ENCODE results near the gene PTPRT.

The PTPRT gene

DNA sequence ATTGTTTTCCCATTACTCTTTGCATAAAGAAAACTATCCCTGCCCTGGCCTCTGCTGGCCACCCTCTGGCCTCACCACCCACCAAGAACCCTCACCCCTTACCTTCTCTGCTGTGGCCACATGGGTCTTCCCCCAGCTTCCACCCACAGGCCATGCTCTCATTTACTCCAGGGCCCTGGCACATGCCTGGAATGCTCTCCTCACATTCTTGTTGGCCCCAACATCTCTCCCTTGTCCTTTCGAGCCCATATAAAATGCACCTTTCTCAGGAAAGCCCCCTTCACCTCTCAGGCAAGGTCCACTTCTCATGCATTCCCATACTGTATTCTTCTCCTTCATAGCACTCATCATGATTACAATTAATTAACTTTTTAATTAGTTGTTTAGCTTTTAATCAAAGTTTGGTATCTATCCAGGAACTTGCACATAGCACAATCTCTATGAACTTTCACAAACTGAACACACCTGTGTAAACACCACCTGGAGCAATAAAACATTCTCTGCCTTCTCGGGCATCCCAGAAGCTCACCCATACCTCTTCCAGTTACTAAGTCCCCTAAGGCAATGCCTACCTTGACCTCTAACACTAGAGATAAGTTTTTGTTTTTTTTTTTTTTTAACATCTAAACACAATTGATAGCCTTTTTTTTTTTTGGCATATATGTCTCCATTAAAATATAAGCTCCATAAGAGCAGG lies 617.2 kb downstream of the PTPRT start:
- DNase-seq (ENCODE audit: low read depth in 1 of 2, low spot score in 1 of 2): no peak

DNA sequence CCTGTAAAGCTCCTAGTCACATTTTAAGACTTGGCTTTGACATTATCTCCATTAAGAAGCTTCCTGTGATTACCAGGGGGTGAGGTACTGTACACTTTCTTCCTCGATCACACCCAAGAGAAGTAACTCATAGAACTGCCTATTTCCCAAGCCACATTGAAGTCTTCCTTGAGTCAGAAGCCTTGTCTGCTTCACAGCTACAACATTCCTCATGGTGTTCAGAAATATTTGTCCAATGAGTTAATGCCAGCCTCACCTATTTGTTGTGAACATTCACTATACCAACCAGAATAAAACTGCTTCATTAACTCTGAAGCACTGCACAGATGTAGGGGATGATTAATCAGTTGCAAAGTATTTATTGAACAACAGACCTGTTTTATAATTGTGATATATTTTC lies 622.3 kb downstream of the PTPRT start:
- DNase-seq (ENCODE audit: low read depth in 1 of 2, low spot score in 1 of 2): no peak

DNA sequence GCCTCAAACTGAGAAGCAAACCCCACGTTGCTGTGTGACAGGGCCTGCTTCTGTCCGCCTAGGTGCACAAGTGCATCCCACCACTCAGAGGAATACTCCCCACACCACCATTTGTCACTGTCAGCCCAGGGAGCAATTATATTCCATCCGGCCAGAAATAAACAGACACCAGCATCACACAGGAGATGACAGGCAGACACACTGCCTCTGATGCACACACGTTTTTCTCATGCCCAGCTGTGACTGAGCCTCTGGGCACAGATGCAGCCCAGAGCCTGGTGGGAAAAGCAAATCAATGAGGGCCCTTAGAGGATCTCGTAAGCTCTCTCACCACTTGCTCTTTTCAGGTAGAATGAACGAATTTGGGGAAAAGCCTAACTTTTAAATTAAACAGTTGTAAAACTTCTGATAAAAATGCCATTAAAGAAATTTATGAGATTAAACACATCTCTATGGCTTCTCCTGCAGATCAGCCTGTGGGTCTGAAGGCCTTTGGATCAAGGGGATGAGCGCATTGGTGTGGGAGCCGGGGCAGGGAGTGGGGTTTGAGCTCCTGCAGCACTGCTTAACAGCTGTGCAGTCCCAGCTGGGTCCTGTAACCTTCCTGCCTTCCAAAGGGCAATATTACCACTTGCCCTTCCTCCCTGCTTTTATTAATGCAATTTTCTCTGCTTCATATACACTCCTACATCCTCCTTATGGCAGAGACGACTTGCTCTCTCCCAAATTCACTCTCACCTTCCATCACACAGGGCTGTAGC lies 624.3 kb downstream of the PTPRT start:
- no peak for DNase-seq (ENCODE audit: low read depth in 1 of 2, low spot score in 1 of 2)

DNA sequence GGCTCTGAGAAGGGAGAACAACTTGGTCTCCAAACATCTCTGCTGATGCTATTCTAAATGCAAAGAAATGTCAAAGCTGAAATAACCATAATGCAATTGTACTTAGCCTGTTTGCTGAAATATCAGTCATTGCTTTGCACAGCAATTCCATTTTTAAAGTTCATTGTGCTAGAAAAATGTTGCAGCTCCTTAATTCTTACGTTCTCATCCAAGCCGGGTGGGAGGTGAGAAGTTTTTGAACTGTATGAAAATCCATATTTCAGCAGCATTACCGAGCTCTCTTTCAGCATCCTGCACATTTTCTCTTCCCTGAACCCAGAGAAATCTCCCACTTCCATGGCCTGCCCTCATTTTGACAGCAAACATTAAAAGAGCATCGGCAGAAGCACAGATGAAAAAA lies 630.0 kb downstream of the PTPRT start:
- no peak for DNase-seq (ENCODE audit: low read depth in 1 of 2, low spot score in 1 of 2)

DNA sequence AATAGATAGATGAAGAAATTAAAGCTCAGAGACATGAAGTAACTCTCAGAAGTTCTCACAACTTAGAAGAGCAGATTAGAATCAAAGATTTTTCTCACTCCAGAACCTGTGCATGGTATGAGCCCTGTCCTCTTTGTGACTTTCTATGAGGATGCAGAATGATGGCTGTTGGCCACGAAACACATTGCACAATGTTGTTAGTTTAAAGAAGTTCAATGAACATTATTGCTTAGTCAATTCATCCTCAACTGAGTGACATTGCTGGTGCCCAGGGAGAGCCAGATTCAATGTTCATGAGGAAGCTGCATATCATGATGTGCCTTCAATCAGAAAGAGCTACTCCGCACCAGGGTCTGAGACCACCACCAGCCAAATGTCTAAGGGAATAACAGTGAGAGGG lies 633.1 kb downstream of the PTPRT start:
- no peak for DNase-seq (ENCODE audit: low read depth in 1 of 2, low spot score in 1 of 2)

DNA sequence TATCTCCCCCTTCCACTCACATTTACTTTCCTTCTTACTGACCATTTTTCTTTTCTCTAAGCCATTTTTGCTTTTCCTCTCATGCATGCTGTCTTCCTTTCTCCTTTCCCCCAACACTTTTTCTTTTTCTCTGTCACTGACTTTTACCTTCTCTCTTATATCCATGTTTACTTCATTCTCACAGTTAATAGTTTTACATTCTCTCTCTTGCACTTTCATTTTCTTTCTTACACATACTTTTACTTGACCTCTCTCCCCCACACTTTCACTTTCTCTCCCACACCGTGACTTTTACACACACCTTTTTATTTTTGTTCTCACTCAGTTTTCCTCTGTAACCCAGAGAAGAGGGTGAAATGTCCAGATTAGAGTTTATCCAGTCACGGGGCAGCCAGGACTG lies 636.3 kb downstream of the PTPRT start:
- DNase-seq (ENCODE audit: low read depth in 1 of 2, low spot score in 1 of 2): no peak

DNA sequence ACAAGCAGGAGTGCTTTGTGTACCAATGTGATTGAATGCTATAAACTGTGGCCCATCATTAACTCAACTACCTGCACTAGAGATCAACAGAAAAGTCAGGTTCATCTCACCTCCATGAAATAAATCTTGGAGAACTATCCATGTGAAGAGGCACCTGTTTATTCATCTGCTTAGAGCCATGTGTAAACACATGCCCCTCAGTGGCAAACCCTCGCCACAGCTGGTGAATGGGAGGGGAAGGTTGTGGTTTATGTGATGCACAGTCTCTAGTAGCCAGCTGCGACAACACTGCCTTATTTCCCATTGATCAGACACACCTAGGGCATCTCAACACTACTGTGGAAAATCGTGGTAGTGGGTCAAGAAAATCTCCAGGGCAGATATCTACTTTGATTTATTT lies 640.2 kb downstream of the PTPRT start:
- DNase-seq (ENCODE audit: low read depth in 1 of 2, low spot score in 1 of 2): no peak

DNA sequence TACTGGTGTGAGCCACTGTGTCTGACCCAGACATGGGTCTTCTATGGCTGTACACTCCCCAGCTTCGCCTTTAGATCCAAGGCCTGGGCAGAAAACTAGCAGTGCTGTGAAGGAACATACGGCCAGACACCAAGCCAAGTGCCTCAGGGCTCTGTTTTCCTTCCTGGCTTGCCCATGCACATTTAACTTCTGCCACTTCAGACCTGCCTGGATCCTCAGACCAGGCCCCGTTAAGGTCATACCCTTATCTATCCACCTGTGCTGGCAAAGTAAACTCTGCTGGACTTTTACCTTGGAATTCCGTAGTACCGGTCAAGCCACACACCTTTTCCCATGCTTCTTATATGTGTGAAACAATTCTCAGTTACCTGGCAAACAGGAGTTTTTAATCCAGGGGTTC lies 644.8 kb downstream of the PTPRT start:
- no peak for DNase-seq (ENCODE audit: low read depth in 1 of 2, low spot score in 1 of 2)

DNA sequence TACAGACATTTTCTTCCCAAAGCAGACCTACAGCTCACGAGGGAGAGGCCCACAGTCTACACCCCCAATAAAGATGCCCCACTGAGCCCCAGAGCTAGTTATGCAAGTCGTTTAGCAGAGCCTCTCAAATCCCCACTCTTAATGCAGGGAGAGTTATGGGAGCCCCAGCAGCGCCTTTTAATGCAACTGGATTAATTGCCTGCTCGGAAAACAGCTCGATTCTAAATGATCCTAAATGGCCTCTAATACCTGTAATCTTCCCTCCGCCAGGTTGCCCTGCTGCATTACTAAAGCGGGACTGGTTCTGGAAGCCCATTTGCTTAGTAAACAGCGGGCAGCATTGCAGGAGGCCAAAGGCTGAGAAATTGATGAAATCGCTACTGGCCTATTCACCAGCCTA lies 656.9 kb downstream of the PTPRT start:
- no peak for DNase-seq (ENCODE audit: low read depth in 1 of 2, low spot score in 1 of 2)

DNA sequence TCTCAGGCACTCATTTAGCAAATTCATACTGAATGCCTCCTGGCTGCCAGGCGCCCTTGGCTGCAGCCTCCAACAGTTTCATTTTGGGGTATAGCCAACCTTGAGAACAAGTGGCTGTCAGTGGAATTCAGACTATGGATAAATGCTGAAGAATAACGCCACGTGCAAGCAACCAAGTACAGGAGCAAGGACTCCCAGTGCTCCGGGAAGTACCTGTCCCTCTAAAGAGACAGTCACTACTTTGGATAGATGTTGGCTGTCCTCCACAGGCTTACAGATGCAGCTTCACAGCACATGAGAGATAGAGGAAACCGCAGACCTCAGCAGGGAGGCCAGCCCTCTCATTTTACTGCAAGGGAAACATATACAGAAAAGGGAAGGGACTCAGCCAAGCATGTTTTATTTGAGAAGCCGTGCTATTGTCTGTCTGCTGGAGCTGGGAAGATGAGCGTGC lies 658.2 kb downstream of the PTPRT start:
- no peak for DNase-seq (ENCODE audit: low read depth in 1 of 2, low spot score in 1 of 2)

DNA sequence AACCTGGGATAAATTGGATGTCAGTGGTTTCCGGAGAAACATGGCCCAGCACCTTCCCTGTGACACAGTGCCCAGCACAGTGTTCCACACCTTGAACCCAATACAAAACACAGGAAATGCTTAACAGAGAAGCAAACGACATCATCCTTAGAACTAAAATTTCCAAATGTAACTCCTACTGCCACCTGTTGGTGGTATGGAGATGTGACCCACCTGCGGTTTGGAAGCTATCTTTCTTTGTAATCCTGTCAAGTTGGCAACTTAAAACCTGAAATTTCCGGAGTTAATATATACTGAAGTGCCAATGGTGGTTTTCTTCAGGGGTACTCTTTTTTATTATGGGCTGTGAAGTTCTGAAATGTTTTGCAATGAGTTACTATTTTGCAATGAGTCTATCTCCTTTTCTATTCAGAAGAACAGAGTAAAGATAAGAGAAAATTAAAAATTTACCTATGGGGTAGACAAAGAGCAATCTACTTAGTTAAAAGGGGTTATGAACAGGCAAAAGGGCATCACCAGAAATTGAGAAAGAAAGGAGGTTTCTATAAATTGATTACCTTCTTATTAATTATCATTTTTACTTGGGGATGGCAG lies 658.8 kb downstream of the PTPRT start:
- no peak for DNase-seq (ENCODE audit: low read depth in 1 of 2, low spot score in 1 of 2)

DNA sequence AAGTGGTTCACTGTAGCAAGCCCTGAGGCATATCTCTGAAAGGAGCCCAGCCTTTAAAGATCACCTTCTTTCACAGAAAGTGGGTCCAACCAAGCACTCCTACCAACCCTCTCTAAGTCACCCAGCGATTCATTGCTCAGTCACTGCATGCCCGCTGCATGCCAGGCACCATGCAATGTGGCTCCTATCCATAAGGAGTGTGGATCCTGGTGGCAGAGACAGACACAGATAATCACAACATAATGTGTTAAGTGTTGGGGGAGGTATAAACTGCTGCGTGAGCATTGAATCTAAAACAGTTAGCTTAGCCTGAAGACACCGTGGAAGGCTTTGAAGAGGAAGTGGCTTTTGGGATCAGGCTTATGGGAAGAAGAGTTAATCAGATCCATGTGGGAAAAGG lies 659.5 kb downstream of the PTPRT start:
- DNase-seq (ENCODE audit: low read depth in 1 of 2, low spot score in 1 of 2): no peak

DNA sequence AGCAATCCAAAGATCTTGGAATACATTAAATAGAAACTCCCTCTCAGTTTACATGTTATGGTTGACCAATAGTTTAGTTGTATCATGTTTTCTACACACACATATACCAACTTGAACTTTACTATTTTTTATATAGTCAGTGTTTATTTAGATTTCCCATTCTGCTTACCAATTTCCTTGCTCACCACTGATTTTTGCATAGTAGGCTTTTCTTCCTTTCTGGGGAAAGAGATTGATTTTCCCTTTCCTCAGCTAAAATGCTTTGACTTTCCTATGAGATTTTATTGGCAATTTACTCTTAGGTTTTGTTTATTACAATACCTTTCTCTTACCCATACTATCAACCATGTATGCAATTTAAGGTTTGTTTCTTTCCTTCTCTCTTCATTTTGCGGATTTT lies 665.6 kb downstream of the PTPRT start:
- DNase-seq (ENCODE audit: low read depth in 1 of 2, low spot score in 1 of 2): no peak

DNA sequence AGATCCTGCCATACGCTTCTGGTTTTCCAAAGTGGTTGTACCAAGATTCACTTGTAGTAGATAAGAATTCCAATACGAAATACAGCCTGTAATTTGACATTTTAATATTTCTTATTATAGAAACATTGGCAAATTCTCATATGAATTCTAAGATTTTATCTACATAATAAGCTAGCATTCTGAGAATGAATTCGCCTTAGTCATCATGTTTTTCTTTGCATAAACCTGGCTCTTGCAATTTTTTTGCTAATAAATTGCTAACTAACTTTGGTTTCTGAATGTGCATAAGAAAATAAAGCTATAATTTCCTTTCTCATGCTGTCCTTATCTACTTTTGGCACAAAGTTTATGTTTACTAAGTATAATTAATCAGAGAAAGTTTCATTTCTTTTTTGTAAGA lies 673.0 kb downstream of the PTPRT start:
- no peak for DNase-seq (ENCODE audit: low read depth in 1 of 2, low spot score in 1 of 2)

DNA sequence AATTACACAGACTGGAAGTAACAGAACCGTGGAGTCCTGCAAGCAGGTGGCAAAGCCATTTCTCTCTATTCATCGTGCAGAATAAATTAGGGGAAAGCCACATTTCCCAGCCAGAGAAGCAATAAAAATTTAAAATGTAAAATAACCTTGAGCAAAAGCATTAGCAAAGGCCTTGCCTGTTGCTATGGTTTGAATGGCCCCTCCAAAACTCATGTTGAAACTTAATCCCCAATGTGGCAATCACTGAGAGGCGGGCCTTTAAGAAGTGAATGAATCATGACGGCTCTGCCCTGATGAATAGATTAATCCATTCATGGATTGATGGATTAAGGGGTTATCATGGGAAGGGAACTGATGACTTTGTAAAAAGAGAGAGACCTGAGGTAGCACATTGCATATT lies 679.0 kb downstream of the PTPRT start:
- DNase-seq (ENCODE audit: low read depth in 1 of 2, low spot score in 1 of 2): no peak

DNA sequence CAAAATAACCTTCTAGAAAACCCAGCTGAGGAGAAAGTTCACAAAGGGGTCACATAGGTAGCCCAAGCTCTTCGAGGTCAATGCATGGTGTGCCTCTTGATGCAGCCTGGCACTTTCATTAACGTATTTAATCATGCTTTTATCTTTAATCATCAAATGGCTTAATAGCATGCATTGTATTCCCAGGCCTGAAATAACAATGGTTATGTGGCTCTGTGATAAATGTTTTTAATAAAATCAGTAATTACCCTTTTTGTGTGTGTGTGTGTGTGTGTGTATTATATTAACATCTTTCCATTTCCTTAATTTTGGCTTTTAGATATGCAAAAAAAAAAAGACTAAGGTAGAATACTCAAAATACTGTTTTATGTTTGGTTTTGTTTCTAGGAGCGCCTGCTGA lies 681.8 kb downstream of the PTPRT start:
- DNase-seq (ENCODE audit: low read depth in 1 of 2, low spot score in 1 of 2): no peak

DNA sequence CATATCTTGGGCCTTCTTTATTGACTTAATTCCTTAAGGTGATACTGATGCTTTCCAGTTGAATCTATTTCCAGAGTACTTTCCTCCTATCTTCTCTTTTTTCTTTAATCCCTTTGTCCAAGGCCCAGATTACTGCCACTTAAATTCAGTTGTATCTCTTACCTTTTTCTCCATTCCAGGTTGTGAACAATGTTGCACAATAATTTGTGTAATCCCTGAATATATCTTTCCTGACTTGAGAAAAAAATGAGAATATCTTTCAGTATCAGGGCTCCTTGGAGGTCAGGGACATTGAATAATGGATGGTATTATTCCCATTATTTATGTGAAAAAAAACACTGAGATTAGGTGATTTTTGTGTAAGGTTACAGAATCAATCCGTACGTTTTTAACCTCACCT lies 683.3 kb downstream of the PTPRT start:
- DNase-seq (ENCODE audit: low read depth in 1 of 2, low spot score in 1 of 2): no peak

DNA sequence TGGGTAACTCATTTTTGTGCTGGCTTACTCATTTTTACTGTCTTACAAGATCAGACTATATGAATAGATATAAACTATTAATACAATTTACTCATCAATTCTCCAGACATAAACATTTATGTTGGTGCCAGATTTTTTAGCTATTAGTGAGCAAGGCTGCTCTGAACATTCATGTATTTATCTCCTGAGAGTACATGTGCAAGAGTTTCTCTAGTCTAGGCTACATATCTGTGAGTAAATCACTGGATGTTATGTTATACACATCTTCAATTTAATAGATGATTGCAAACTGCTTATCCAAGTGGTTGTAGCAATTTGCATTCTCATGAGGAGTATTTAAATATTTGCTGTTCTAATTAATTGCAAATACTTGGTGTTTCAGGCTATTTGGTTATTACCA lies 687.1 kb downstream of the PTPRT start:
- DNase-seq (ENCODE audit: low read depth in 1 of 2, low spot score in 1 of 2): no peak

DNA sequence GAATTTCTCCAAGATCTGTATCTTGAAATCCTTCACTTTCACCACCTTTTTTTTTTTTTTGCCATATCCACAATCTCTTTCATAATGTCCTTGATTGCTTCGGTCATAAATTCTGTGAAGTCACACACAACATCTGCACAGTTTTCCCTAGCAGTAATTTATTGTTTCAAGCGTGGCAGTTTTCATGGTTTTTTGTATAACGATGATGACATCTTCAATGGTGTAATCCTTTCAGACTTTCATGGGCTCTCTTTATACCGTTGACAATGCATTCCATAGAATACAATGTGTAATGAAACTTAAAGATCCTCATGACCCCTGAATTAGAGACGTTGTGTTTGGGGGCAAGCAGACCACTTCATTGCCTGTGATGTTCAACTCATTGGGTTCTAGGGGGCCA lies 693.1 kb downstream of the PTPRT start:
- DNase-seq (ENCODE audit: low read depth in 1 of 2, low spot score in 1 of 2): no peak

DNA sequence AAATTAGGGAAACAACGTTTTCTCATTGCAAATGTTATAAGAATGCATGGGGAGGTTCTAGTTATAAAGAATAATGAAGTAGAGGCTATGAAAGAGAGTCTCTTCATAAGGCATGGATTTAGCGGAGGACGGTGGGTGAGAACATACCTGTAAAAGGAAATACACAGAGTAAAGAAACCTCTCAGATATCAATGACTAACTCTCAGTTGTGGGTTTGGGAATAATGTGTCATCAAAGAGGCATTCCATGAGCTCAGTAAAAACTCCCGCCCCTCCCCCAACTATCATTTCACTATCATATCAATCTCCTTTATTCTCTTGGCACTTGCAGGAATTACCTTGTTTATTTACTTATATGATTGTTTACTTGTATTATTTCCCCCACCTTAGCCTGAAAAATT lies 695.4 kb downstream of the PTPRT start:
- no peak for DNase-seq (ENCODE audit: low read depth in 1 of 2, low spot score in 1 of 2)

DNA sequence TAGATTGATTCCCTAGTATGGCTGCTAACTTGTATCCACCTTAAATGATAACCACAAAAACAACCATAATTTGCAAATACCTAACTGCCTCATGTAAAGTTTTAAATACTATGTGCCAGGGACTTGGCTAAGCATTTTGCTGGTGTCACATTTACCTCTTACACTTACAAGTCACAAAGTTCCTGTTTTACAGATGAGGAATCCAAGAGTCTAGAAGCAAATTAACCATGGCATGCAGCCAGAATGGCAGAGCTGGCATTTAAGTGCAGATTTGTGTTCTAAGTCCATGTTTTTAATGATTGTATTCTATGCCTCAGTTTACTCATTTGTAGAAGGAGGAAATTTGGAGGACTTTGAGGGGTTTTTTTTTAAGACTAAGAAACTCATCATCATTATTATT lies 696.7 kb downstream of the PTPRT start:
- DNase-seq (ENCODE audit: low read depth in 1 of 2, low spot score in 1 of 2): no peak

DNA sequence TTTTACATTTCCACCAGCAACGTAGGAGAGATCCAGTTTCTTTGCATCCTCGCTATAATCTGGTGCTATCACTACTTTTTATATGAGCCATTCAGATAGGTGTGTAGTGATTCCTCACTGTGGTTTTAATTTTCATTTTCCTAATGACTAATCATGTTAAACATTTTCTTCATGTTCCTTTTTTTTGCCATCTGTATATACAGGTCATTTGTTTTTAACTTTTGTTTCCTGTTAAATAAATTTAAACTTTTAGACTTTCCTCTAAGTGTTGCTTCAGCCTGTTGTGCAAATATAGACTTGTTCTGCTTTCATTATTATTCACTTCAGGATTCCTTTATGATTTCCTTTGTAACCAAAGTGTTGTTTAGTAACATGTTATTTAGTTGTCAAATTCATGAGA lies 697.4 kb downstream of the PTPRT start:
- DNase-seq (ENCODE audit: low read depth in 1 of 2, low spot score in 1 of 2): no peak

DNA sequence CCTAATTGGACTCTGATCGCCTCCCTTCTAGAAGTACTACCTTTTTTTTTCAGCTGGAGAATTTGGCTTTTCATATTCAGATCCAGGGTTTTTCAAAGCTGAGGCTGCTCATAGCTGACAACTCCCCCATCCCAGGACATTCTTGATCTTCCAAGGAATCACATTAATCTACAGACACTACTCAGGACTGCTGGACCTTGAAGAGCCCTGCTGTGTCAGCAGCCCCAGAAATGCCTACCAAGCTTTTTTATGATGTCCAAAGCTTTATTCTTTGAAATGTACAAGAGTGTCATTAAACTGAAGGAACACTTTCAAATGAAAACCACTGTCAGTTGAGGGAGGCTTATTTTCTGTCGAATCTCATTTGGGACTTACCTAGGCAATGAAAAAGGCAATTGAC lies 704.1 kb downstream of the PTPRT start:
- no peak for DNase-seq (ENCODE audit: low read depth in 1 of 2, low spot score in 1 of 2)
